IMR-90 (cell line): ENCODE results near the gene TMEM181. TPM values are rescaled to one million over a fixed set of nuclear protein-coding genes. Genes with fewer than 3 reads are reported as not detected.

Experiments
- ATAC-seq: fragments of 200-7000 bp; cut with Tn5 transposase; 2 replicates; pipeline ENCODE4 v1.9.1; 2020; ENCODE audit warnings: low read depth, mild to moderate bottlenecking, moderate library complexity
- BruUV-seq: library from RNA; stranded (reverse); fragments of 400-500 nt; replicated peaks from 2 replicates; lab custom pipeline; 2021; lab: Mats Ljungman, UMichigan
- CTCF ChIA-PET: fragments of 300-600 bp; formaldehyde crosslinking; extraction: SDS; loops from one replicate; lab custom pipeline; 2021; ENCODE audit warnings: antibody characterized with exemption; lab: Yijun Ruan, JAX
- POLR2A ChIA-PET: fragments of 300-600 bp; sonication (Branson Sonifier 250); formaldehyde crosslinking; loops from one replicate; lab custom pipeline; 2022; ENCODE audit warnings: antibody characterized with exemption; ENCODE audit not compliant: unreplicated experiment; lab: Charles Lee
- DNase-seq: peaks from one replicate; pipeline ENCODE4 v3.0.0; 2013
- H2AFZ ChIP-seq: replicated peaks from 2 replicates; pipeline ENCODE3; 2013; ENCODE audit warnings: low read length, mild to moderate bottlenecking; ENCODE audit not compliant: poor library complexity
- H2AK5ac ChIP-seq: 2 replicates; pipeline ENCODE4 v1.6.1; 2013; ENCODE audit warnings: low read depth, low read length, inconsistent platforms
- H2AK9ac ChIP-seq: replicated peaks from 2 replicates; pipeline ENCODE3; 2013; ENCODE audit warnings: mild to moderate bottlenecking, low read depth, low read length, moderate library complexity; ENCODE audit not compliant: poor library complexity
- H2BK120ac ChIP-seq: 2 replicates; pipeline ENCODE4 v1.6.1; 2013; ENCODE audit warnings: low read depth, low read length, inconsistent platforms
- H2BK15ac ChIP-seq: 3 replicates; pipeline ENCODE4 v1.6.1; 2013; ENCODE audit warnings: low read depth, low read length, inconsistent platforms
- H2BK20ac ChIP-seq: 2 replicates; pipeline ENCODE4 v1.6.1; 2013; ENCODE audit warnings: low read depth, mild to moderate bottlenecking, inconsistent platforms, low read length, moderate library complexity
- H2BK5ac ChIP-seq: 2 replicates; pipeline ENCODE4 v1.6.1; 2013; ENCODE audit warnings: mild to moderate bottlenecking, low read depth, low read length, inconsistent platforms; ENCODE audit not compliant: poor library complexity, severe bottlenecking
- H3K14ac ChIP-seq: replicated peaks from 2 replicates; pipeline ENCODE4 v1.6.1; 2013; ENCODE audit warnings: low read depth, low read length, inconsistent platforms
- H3K18ac ChIP-seq: 2 replicates; pipeline ENCODE4 v1.6.1; 2013; ENCODE audit warnings: low read depth, low read length, control low read depth
- H3K23ac ChIP-seq: 2 replicates; pipeline ENCODE4 v1.6.1; 2013; ENCODE audit warnings: low read depth, low read length, inconsistent platforms
- H3K27ac ChIP-seq: 2 replicates; pipeline ENCODE4 v1.5.1; 2013; ENCODE audit warnings: mild to moderate bottlenecking, control low read depth, low read length; ENCODE audit not compliant: insufficient read depth
- H3K27me3 ChIP-seq: 2 replicates; pipeline ENCODE4 v1.6.1; 2013; ENCODE audit warnings: low read length; ENCODE audit not compliant: control insufficient read depth, insufficient read depth
- H3K36me3 ChIP-seq: 2 replicates; pipeline ENCODE4 v1.6.1; 2013; ENCODE audit warnings: low read length, mixed read lengths; ENCODE audit not compliant: control insufficient read depth, insufficient read depth
- H3K4ac ChIP-seq: 2 replicates; pipeline ENCODE4 v1.6.1; 2013; ENCODE audit warnings: low read depth, low read length, inconsistent platforms
- H3K4me1 ChIP-seq: 2 replicates; pipeline ENCODE4 v1.6.1; 2013; ENCODE audit warnings: low read length, mixed read lengths; ENCODE audit not compliant: control insufficient read depth, insufficient read depth
- H3K4me2 ChIP-seq: 2 replicates; pipeline ENCODE4 v1.6.1; 2013; ENCODE audit warnings: low read depth, mild to moderate bottlenecking, control low read depth, low read length, moderate library complexity
- H3K4me3 ChIP-seq: 2 replicates; pipeline ENCODE4 v1.5.1; 2013; ENCODE audit warnings: low read depth, mild to moderate bottlenecking, control low read depth, low read length, moderate library complexity; ENCODE audit not compliant: insufficient read depth
- H3K56ac ChIP-seq: 2 replicates; pipeline ENCODE4 v1.6.1; 2013; ENCODE audit warnings: low read length, inconsistent platforms; ENCODE audit not compliant: insufficient read depth; ENCODE audit errors: extremely low read depth
- H3K79me1 ChIP-seq, 2 experiments: 2 replicates each; pipeline ENCODE4 v1.6.1; 2013; ENCODE audit warnings: low read length in 2 of 2, inconsistent platforms in 1 of 2, low read depth in 1 of 2
- H3K9ac ChIP-seq: 2 replicates; pipeline ENCODE4 v1.6.1; 2013; ENCODE audit warnings: low read depth, low read length, control low read depth
- H3K9me1 ChIP-seq: 2 replicates; pipeline ENCODE4 v1.6.1; 2013; ENCODE audit warnings: low read length, inconsistent platforms; ENCODE audit not compliant: insufficient read depth
- H3K9me3 ChIP-seq: 2 replicates; pipeline ENCODE4 v1.6.1; 2013; ENCODE audit warnings: low read length; ENCODE audit not compliant: control insufficient read depth, insufficient read depth
- H4K20me1 ChIP-seq: 2 replicates; pipeline ENCODE4 v1.6.1; 2013; ENCODE audit warnings: low read length, inconsistent platforms; ENCODE audit not compliant: insufficient read depth
- H4K5ac ChIP-seq: 2 replicates; pipeline ENCODE4 v1.6.1; 2013; ENCODE audit warnings: mild to moderate bottlenecking, low read depth, low read length, control low read depth
- H4K8ac ChIP-seq, 2 experiments: 2 replicates each; pipeline ENCODE4 v1.6.1; 2013; ENCODE audit warnings: low read depth in 2 of 2, low read length in 2 of 2, control low read depth in 1 of 2, inconsistent platforms in 1 of 2
- H4K91ac ChIP-seq: 2 replicates; pipeline ENCODE4 v1.6.1; 2013; ENCODE audit warnings: low read depth, low read length, inconsistent platforms; ENCODE audit not compliant: insufficient read depth
- CHD1 ChIP-seq: IDR thresholded peaks from 2 replicates; pipeline ENCODE4 v1.6.1; 2012; ENCODE audit warnings: low read depth, low read length, improper control_type of control experiment
- FOS ChIP-seq: fragments of 150-350 bp; IDR thresholded peaks from 2 replicates; pipeline ENCODE4 v1.6.1; 2016; ENCODE audit warnings: low read depth, low read length
- MAFK ChIP-seq: IDR thresholded peaks from 2 replicates; pipeline ENCODE4 v1.6.1; 2012; ENCODE audit warnings: low read depth, low read length, improper control_type of control experiment
- MAZ ChIP-seq: IDR thresholded peaks from 2 replicates; pipeline ENCODE4 v1.6.1; 2012; ENCODE audit warnings: low read depth, mild to moderate bottlenecking, low read length, improper control_type of control experiment, moderate library complexity, borderline replicate concordance
- MXI1 ChIP-seq: IDR thresholded peaks from 2 replicates; pipeline ENCODE4 v1.6.1; 2012; ENCODE audit warnings: low read depth, mild to moderate bottlenecking, low read length, moderate library complexity, borderline replicate concordance
- NFE2L2 ChIP-seq: fragments of 150-350 bp; IDR thresholded peaks from 2 replicates; pipeline ENCODE4 v1.6.1; 2016; ENCODE audit warnings: low read depth, mild to moderate bottlenecking, low read length
- POLR2A ChIP-seq: IDR thresholded peaks from 2 replicates; pipeline ENCODE4 v1.6.1; 2012; ENCODE audit warnings: mild to moderate bottlenecking, low read depth, low read length
- WGBS, 2 experiments: methylation state at CpG; one replicate each; pipeline versions ENCODE4 v1.1.5 to v1.1.7; 2013; ENCODE audit warnings: missing lambda C conversion rate in 2 of 2; ENCODE audit not compliant: insufficient read length in 1 of 2; ENCODE audit errors: extremely low coverage in 2 of 2; 5-methylcytosine and 5-hydroxymethylcytosine counted together
- dilution Hi-C: fragments of 300-500 bp; cut with HindIII; formaldehyde crosslinking; loops from one replicate; pipeline ENCODE4 v1.14.3; 2018; ENCODE audit warnings: low sequenced_read_pairs; ENCODE audit not compliant: unreplicated experiment
- in situ Hi-C: fragments of 300-500 bp; cut with MboI; formaldehyde crosslinking; loops from 3 replicates; pipeline ENCODE4 v1.14.3; 2019; ENCODE audit warnings: low sequenced_read_pairs, inconsistent platforms, mixed read lengths
- intact Hi-C: fragments of 100-400 bp; cut with micrococcal nuclease; formaldehyde crosslinking; loops from 2 replicates; pipeline ENCODE4 v1.10.0; 2022
- polyA plus RNA-seq, 3 experiments: library from polyadenylated mRNA; depleted of rRNA; stranded (reverse); fragments of >200 nt; gene quantifications; 2 replicates each; pipeline ENCODE4 v1.2.3, GENCODE V29; 2012; ENCODE audit warnings: low replicate concordance in 1 of 3
- total RNA-seq: library from RNA; depleted of rRNA; stranded (reverse); fragments of >200 nt; gene quantifications from 2 replicates; pipeline ENCODE4 v1.2.3, GENCODE V29; 2012
- TF ChIP-seq, protein P1 (sequence below): fragments of 150-350 bp; IDR thresholded peaks from 2 replicates; pipeline ENCODE4 v1.6.1; 2016; ENCODE audit warnings: low read depth, mild to moderate bottlenecking, low read length, moderate library complexity, borderline replicate concordance
- TF ChIP-seq, protein P2 (sequence below): fragments of 150-350 bp; IDR thresholded peaks from 2 replicates; pipeline ENCODE4 v1.6.1; 2017; ENCODE audit warnings: mild to moderate bottlenecking, antibody characterized with exemption, low read length, low read depth

The TMEM181 gene
- total and polyA plus RNA-seq, 2 of the 4 experiments (the other 2 are of a cell fraction) = 22.8 to 27.8 TPM

DNA sequence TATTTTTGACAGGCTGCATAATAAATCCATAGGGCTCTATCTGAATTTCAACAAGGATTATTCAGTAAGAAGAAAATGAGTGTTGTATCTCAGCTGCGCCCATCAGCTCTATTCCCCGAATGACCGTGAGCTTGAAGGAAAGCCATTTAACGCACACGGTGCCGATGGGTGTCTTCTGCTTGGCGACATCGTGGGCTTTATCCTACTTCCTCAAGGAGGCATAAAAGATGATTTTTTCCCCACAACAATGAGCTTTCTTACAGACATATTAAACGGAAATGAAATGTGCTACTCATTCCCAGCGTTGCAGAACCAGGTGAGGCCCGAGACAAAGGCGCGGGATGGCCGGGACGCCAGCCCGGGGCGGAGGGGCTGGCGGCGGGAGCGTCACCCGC lies 83.9 kb downstream of the TMEM181 start (continued):
- TF ChIP-seq, protein P1, sequence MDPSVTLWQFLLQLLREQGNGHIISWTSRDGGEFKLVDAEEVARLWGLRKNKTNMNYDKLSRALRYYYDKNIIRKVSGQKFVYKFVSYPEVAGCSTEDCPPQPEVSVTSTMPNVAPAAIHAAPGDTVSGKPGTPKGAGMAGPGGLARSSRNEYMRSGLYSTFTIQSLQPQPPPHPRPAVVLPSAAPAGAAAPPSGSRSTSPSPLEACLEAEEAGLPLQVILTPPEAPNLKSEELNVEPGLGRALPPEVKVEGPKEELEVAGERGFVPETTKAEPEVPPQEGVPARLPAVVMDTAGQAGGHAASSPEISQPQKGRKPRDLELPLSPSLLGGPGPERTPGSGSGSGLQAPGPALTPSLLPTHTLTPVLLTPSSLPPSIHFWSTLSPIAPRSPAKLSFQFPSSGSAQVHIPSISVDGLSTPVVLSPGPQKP = no peak

DNA sequence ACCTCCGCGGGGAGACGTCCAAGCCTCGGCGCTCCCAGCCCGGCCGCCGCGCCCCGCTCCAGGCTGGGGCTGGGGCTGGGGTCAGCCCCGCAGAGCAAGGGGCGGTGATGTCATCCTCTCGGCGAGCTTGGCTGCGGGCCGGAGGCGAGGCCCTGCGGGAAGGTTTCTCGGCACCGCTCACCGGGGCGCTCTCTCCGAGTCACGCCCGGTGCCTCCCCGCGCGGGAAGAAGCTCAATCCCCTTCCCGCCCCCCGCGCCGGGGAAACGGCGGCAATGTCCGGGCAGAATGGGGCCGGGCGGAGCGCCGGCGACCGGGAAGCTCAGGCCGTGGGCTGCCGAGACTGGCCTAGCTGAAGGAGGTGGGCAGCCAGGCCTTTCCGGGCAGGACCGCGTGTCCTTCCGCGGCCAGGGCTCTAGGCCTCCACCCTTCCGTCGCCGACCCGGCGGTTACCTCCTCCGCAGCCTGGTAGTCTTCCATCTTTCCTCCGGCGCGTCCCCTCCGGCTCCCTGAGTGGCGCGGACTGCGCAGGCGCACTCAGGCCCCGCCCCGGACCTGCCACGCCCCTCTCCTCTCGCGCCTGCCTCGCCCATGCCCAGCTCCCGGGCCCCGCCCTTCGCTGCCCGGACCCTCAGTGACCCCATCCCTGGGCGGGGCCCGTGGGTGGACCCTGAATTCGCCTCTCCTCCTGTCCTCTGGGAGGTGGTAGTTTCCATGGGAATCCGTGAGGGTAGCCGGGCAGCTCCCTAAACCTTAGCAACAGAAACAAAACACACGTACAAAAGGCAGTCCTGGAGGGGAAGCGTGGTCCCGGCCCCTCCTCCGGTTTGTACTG lies 84.6 kb downstream of the TMEM181 start, which contains the start of gene DYNLT1:
DYNLT1 (minus strand) TSS at position 513 of the 833 bp plus-strand sequence; CDS start at position 478, 35 bp downstream.
- DNase-seq (peak; percentile 84), ATAC-seq (peak; percentile 83)
- Histone ChIP-seq H4K5ac (peak within 1 kb of the TSS; percentile 69), H3K9ac (peak within 1 kb of the TSS; percentile 95), H3K27ac (peak within 1 kb of the TSS; percentile 98), H3K56ac (peak within 1 kb of the TSS; percentile 89), H3K14ac (peak within 1 kb of the TSS; percentile 97), H4K91ac (peak within 1 kb of the TSS; percentile 81), H2AK9ac (peak within 1 kb of the TSS; percentile 99), H3K4me3 (peak within 1 kb of the TSS; percentile 95), H3K4me2 (peak within 1 kb of the TSS; percentile 95), H2AFZ (peak within 1 kb of the TSS; percentile 96), H2BK120ac (peak within 1 kb of the TSS; percentile 88), H3K23ac (peak within 1 kb of the TSS; percentile 99), H3K9me3 (no peaks in the 10 kb centered on the region), H2BK5ac (peak within 1 kb of the TSS; percentile 96), H3K9me1 (peaks cover 20% of the 10 kb centered on the region), H3K4me1 (peaks cover 25% of the 10 kb centered on the region), H4K8ac (peak within 1 kb of the TSS; percentile 80 to 88), H2AK5ac (peak within 1 kb of the TSS; percentile 92), H3K4ac (peak within 1 kb of the TSS; percentile 94), H3K79me1 (peaks cover 11 to 49% of the 10 kb centered on the region in 2 experiments), H2BK20ac (peak within 1 kb of the TSS; percentile 81), H4K20me1 (peaks cover 24% of the 10 kb centered on the region), H2BK15ac (peak within 1 kb of the TSS; percentile 98), H3K27me3 (no peaks in the 10 kb centered on the region), H3K18ac (peak within 1 kb of the TSS; percentile 86), H3K36me3 (peaks cover 8% of the 10 kb centered on the region)
- in situ Hi-C loops = loop anchor here (25.0 kb wide), 1 partner anchor 1068 kb away; no protein-coding TSS in a partner anchor
- BruUV-seq = no TSS peak
- intact Hi-C loops = loop anchor here (2.0 kb wide), 1 partner anchor 46 kb away; no protein-coding TSS in a partner anchor
- TF ChIP-seq, protein P2, sequence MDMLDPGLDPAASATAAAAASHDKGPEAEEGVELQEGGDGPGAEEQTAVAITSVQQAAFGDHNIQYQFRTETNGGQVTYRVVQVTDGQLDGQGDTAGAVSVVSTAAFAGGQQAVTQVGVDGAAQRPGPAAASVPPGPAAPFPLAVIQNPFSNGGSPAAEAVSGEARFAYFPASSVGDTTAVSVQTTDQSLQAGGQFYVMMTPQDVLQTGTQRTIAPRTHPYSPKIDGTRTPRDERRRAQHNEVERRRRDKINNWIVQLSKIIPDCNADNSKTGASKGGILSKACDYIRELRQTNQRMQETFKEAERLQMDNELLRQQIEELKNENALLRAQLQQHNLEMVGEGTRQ = no peak
- TF ChIP-seq MXI1 (peak; percentile 77; the same call in 1 of the 2 replicates), FOS (0 out of 2 replicates have a peak, but pooled peaks have one; percentile 2), NFE2L2 (no peak), MAZ (peak; percentile 94; the same call in 1 of the 2 replicates), MAFK (no peak), POLR2A (peak; percentile 94), CHD1 (peak; percentile 93)
- WGBS, 2 experiments = 2% methylated on average over 13 of the region's 81 CpGs; no CpG with 5 or more reads in 1 of the 2 experiments
- ChIA-PET CTCF (interaction anchor here (0.8 to 1.1 kb wide), 4 partner anchors 9 to 53 kb away, joined by 3 to 6 read pairs (median 3); no protein-coding TSS in a partner anchor), POLR2A (interaction anchor here (0.6 to 1.0 kb wide), 3 partner anchors 11 to 276 kb away, joined by 3 to 6 read pairs (median 4); no protein-coding TSS in a partner anchor)
- dilution Hi-C loops = no loop called here
